ENCODE data around the gene SLC2A8.

The SLC2A8 gene

GRCh38 chr9:127365461-127365860 is 31.5 kb upstream of the SLC2A8 start:
- TF ChIP-seq CTCF (IDR thresholded peaks at IDR 0.05; ENCODE audit: borderline replicate concordance, insufficient read depth, low read depth, low read length) = no peak
- no peak overlapping the region for H3K4me3 ChIP-seq (ENCODE audit: low read depth, low read length)

- no peak for TF ChIP-seq CTCF (IDR thresholded peaks at IDR 0.05; ENCODE audit: borderline replicate concordance, insufficient read depth, low read depth, low read length)
These were observed 30.4 kb upstream of the SLC2A8 start for GRCh38 chr9:127366594-127366993.

DNA sequence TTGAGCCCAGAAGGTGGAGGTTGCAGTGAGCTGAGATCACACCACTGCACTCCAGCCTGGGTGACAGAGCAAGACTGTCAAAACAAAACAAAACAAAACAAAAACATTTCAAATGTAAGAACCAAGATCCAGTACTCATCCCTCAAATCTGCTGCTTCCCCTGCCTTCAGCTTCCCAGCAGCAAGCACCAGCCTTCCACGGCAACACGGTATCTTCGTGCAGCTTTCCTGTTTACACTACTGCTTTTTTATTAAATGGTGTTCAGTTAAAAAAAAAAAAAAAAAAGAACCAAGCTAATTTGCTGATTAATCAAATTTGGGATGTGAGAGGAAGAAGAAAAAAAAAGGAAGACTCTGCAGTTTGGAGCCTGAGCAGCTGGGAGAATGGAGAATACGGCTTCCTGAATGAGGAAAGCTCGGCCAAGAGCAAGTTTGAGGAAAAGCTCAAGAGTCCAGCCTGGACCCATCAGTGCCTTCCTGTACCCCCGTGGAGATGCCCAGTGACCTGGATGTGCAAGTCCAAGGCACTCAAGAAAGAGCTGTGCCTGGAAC is 28.0 kb upstream of the SLC2A8 start:
- H3K4me3 ChIP-seq (ENCODE audit: low read depth, low read length) = no peak overlapping the region
- no peak for TF ChIP-seq CTCF (IDR thresholded peaks at IDR 0.05; ENCODE audit: borderline replicate concordance, insufficient read depth, low read depth, low read length)

More at GRCh38 chr9:127366594-127366993, 30.4 kb upstream of the SLC2A8 start:
- no peak overlapping the region for H3K4me3 ChIP-seq (ENCODE audit: low read depth, low read length)

DNA sequence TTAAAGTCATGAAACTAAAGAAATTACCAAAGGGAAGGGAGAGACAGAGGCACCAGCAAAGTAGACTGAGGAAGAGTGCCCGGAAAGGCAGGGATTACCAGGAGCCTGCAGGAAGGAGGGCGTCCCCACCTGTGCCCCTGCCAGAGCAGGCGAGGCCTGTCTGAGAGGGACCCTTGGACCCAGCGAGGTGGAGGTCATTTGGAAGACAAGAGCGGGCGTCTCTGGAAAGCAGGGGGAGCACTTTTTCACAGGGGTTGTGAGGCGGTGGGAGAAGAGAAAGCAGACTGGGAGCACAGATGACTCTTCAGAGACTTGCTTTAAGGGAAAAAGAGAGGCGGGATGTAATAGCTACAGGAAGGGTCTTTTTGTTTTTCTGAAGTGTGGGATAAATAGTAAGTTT is 27.5 kb upstream of the SLC2A8 start:
- H3K4me3 ChIP-seq (ENCODE audit: low read depth, low read length) = no peak overlapping the region
- TF ChIP-seq CTCF (IDR thresholded peaks at IDR 0.05; ENCODE audit: borderline replicate concordance, insufficient read depth, low read depth, low read length) = no peak

GRCh38 chr9:127370147-127370579 is 26.8 kb upstream of the SLC2A8 start:
- TF ChIP-seq CTCF (IDR thresholded peaks at IDR 0.05; ENCODE audit: borderline replicate concordance, insufficient read depth, low read depth, low read length) = no peak
- no peak overlapping the region for H3K4me3 ChIP-seq (ENCODE audit: low read depth, low read length)

DNA sequence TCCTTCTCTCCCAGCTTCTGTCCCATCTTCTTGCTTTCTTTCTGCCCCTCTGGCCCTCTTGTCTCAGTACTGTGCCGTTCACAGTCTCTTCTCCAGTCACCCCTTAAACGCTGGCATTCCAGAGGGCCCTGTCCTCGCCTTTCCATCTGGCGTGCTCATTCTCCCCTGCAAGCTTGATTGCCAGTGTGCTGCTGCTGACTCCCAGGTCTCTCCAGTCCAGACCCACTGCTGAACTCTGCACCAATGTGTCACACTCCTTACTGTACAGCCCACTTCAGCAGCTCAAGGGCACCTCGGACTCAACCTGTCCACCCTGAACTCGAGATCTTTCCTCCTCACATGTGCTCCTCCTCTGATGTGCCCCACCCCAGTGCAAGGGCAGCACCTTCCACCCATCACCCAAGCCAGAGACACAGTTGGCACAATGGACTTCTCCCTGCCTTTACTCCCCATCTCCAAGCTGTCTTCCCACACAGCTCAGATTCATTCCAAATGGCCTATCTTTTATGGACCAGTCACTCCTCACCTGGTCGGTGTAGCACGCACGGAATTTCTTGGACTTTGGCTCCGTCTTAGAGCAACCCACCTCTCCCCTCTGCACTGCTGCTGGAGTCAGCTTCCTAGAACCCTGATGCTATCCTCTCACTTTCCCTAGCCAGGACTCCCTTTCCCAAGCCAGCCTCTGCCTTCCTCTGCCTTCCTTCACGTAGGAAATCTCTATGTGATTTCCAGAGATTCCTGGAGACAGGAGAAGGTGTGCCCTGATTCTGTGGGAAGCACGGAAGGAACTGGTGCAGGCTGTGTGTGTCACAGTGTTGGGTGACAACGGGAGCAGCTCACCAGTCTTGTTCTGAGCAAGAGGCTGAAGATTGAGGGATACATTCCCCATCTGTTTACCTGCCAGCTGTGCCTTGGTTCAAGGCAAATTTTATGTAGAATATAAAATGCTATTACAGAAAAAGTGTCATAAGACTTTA is 26.0 kb upstream of the SLC2A8 start:
- no peak overlapping the region for H3K4me3 ChIP-seq (ENCODE audit: low read depth, low read length)
- no peak for TF ChIP-seq CTCF (IDR thresholded peaks at IDR 0.05; ENCODE audit: borderline replicate concordance, insufficient read depth, low read depth, low read length)

All from GM12875 (cell line).